NK-92 (cell line): Measurements from ENCODE around the gene PAX2.

ENCODE experiments used
- DNase-seq: peaks from one replicate; lab custom pipeline; 2025; ENCODE audit not compliant: unreplicated experiment; lab: John Stamatoyannopoulos, UW

Gene PAX2

GRCh38 chr10:100873827-100874326 is 128.5 kb downstream of the PAX2 start:
- no peak for DNase-seq

- DNase-seq: no peak
Observed at GRCh38 chr10:100874702-100875483, 129.5 kb downstream of the PAX2 start.

GRCh38 chr10:100875484-100876166 is 130.2 kb downstream of the PAX2 start:
- no peak for DNase-seq

- no peak for DNase-seq
Observed at GRCh38 chr10:100876585-100877460, 131.4 kb downstream of the PAX2 start.

- DNase-seq: no peak
Observed at GRCh38 chr10:100877461-100877850, 132.1 kb downstream of the PAX2 start.

- DNase-seq: no peak
Observed at GRCh38 chr10:100878291-100878910, 133.0 kb downstream of the PAX2 start.
